Middle frontal gyrus (tissue), 1 donor: ENCODE results near the gene B3GALT6.

Source experiments
- DNase-seq: peaks from one replicate; pipeline ENCODE4 v3.0.0-alpha.2; 2015; ENCODE audit warnings: low spot score; ENCODE audit errors: extremely low spot score

Gene B3GALT6

GRCh38 chr1:1231400-1232207, 433 bp upstream of the B3GALT6 start, which contains the start of gene SDF4:
Gene SDF4 (minus strand): TSS chr1:1232001. CDS start chr1:1228772, 3,229 bp downstream.
- DNase-seq, result peak; percentile 94

DNA sequence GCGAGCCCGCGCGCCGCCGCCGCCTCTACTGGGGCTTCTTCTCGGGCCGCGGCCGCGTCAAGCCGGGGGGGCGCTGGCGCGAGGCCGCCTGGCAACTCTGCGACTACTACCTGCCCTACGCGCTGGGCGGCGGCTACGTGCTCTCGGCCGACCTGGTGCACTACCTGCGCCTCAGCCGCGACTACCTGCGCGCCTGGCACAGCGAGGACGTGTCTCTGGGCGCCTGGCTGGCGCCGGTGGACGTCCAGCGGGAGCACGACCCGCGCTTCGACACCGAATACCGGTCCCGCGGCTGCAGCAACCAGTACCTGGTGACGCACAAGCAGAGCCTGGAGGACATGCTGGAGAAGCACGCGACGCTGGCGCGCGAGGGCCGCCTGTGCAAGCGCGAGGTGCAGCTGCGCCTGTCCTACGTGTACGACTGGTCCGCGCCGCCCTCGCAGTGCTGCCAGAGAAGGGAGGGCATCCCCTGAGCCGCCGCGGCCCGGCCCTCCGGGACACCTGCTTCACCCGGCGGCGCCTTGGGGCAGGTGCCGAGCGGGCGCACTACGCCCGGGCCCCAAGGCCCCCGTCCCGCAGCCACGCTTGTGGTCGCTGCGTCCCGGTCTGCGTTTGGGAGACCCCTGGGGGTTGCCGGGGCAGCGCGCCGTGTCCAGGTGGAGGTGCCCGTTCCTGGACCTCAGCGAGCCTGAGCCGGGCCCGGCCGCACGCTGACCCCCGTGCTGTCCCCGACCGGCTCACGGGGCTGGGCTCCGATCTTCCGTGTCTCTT, 944 bp downstream of the B3GALT6 start:
- DNase-seq, result no peak

GRCh38 chr1:1233567-1233892, 1.5 kb downstream of the B3GALT6 start:
- DNase-seq, result no peak

DNA sequence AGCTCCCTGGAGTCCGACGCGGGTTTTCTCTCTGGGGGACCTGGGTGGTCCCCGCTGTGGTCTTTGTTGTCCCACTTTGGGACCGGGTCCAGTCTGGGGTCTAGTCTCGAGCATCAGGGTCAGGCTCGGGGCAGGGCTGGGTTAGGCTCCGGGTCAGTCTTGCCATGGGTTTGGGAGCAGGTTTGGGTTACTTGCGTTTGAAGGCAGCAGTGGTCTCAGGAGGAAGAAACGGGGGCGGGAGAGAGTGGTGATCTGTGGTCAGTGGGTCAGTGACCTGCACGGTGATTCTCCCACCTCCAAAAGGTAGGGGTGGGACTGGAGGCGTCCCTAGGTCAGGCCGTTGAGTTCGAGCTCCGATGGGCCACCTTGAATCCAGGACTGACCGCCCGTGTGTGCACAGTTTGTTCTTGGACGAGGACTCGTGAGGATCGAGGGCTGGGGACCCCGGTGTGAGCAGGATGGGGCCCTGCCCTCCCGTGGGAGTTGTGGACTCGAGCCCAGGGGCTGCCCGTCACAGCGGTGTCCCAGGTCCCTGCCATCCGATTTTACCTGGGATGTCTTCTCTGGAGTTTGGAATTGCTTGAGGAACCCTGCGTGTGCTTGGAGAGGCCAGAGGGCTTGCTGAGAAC, 2.3 kb downstream of the B3GALT6 start:
- no peak for DNase-seq

GRCh38 chr1:1235016-1235744, 3.1 kb downstream of the B3GALT6 start:
- no peak for DNase-seq

DNA sequence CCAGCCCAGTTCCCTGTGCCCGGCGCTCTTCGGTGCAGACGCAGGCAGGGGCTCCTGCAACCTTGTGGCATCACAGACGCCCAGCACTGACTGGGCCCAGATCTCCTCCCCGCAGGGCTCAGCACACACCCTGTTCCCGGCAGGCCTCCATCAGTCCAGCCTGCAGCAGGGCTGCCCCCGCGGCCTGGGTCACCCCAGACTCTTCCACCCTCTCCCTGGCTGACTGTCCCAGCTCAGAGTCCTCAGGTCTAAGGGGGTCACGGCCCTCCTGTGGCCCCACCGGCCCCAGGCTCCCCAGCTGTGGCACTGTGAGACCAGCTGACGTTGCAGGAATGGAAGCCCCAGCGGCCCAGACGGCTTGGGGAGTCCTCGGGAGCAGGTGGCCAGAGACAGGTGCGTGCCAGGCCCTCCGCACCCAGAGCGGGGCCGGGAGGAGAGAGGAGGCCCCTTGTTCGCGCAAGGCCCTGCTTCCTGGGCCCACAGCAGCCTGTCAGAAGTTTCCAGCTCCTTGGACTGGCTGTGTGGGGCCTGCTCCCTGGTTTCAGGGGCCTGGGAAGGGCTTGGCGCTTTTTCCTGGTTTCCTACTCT, 4.2 kb downstream of the B3GALT6 start:
- no peak for DNase-seq

DNA sequence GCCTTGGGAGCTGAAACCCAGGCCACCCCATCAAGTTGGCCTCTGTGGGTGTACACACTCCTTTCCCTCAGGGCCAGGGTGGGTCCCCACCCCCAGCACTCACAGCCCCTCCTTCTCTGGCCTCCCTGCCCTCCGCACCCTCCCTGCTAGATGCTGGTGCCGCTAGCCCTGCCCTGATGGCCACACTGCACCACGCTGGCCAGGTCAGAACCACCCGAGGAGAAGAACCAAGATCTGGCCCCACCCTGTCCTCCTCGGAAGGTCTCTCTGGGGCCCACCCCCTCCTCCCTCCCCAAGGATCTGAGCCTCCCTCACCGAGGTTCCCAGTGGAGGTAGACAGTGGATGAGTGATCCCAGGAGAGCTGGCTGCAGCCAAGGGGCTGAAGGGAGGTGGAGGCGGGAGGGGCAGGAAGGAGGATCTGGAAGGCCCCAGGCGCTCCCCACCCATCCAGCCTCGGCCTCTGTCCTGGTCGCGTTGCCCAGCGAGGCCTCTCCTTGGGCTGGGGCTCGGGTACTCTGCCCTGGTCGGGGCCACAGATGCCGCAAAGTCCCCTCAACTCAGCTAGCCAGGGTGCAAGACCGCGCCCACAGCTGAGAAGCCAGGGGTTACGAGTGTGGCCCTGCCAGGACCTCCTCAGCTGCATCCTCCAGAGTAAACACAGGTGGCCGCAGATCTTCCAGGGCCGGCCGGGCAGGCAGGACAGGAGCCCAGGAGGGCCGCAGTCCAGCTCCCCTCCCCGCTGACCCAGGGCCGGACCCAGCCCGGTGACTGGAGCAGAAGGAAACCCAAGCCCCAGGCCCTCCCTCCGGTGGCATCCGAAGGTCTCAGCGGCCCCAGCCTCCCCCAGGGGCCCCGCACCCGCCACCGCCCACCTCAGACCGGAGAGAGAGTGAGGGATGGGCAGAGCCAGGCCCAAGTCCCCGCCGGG, 5.2 kb downstream of the B3GALT6 start:
- DNase-seq, result no peak

- no peak for DNase-seq
Observed at GRCh38 chr1:1237874-1238701, 6.1 kb downstream of the B3GALT6 start.

- no peak for DNase-seq
Observed at GRCh38 chr1:1238702-1239178, 6.7 kb downstream of the B3GALT6 start.

- DNase-seq, result no peak
Observed at GRCh38 chr1:1239227-1239613, 7.2 kb downstream of the B3GALT6 start.

- DNase-seq, result no peak
Observed at GRCh38 chr1:1239614-1240347, 7.7 kb downstream of the B3GALT6 start.

- no peak for DNase-seq
Observed at GRCh38 chr1:1240348-1240732, 8.3 kb downstream of the B3GALT6 start.

DNA sequence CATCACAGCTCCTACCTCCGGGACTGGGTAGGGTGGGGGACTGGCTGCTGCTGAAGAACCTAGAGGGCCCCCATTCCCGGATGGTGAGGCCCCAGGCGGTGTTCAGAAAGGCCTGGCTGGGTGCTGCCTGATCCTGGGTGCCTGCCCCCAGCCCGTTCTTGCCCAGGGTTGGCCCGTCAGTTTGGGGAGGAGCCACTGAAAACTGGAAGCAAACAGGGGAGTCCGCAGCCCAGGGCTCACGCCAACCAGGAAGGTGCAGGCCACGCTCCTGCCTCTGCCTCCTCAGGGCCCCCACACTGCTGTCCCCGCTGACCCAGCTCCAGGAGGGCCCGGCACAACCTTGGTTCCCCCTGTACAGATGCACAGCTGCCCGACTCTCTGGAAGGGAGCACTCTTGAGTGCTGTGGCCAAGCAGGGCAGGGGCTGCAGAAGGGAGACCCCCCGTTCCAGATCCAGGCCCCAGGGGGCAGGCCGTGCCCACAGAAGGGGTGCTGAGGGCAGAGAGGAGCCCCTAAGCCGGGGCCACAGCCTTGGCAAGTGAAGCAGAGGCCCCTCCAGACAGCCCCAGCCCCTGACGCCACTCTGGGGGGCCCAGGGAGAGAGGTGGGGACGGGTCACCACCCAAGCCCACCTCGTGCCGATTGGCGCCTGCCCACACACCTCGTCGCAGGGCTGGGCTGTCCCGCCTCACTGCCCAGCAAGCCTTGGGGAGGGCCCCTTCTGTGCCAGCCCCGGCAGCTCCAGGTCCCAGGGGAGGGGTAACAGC, 9.0 kb downstream of the B3GALT6 start:
- no peak for DNase-seq

- no peak for DNase-seq
Observed at GRCh38 chr1:1241588-1242219, 9.7 kb downstream of the B3GALT6 start.

- no peak for DNase-seq
Observed at GRCh38 chr1:1242461-1243265, 10.6 kb downstream of the B3GALT6 start.

- no peak for DNase-seq
Observed at GRCh38 chr1:1243266-1243660, 11.2 kb downstream of the B3GALT6 start.
